ENCODE results near the gene ANKRD12. TPM values are rescaled to one million over a fixed set of nuclear protein-coding genes. Genes with fewer than 3 reads are reported as not detected.

ANKRD12 gene
- total RNA-seq, 4 donors from 2014 or later = 39.9 to 172 (median 58.9) TPM

DNA sequence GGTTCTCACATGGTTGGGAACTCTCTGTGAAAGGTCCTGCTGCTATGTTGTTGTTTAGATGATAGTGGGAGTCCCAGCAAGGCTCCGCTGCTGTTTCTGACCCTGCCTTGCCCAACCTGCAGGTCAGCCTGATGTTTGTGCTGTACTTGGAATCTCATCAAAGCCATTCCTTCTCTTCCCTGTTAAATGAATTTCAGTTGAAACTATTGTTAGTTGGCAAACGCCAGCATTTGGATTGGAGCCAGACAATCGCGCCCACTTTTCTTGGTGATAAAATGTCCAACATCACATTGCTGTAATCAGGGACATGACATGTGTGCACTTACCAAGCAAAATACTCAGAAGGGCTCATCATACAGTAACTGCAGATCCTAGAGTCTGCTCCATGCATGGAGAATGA lies 185.2 kb downstream of the ANKRD12 start:
- Histone ChIP-seq H3K4me1 (no peaks in the 10 kb centered on the region), H3K4me3 (no peak overlapping the region), H3K9me3 (no peaks in the 10 kb centered on the region), H3K36me3 (no peaks in the 10 kb centered on the region), H3K27ac (no peak overlapping the region), H3K27me3 (no peaks in the 10 kb centered on the region)
- TF ChIP-seq POLR2A (IDR thresholded peaks at IDR 0.05) = no peak
- TF ChIP-seq, protein P1, sequence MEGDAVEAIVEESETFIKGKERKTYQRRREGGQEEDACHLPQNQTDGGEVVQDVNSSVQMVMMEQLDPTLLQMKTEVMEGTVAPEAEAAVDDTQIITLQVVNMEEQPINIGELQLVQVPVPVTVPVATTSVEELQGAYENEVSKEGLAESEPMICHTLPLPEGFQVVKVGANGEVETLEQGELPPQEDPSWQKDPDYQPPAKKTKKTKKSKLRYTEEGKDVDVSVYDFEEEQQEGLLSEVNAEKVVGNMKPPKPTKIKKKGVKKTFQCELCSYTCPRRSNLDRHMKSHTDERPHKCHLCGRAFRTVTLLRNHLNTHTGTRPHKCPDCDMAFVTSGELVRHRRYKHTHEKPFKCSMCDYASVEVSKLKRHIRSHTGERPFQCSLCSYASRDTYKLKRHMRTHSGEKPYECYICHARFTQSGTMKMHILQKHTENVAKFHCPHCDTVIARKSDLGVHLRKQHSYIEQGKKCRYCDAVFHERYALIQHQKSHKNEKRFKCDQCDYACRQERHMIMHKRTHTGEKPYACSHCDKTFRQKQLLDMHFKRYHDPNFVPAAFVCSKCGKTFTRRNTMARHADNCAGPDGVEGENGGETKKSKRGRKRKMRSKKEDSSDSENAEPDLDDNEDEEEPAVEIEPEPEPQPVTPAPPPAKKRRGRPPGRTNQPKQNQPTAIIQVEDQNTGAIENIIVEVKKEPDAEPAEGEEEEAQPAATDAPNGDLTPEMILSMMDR (IDR thresholded peaks at IDR 0.05) = no peak
- no peak for DNase-seq

DNA sequence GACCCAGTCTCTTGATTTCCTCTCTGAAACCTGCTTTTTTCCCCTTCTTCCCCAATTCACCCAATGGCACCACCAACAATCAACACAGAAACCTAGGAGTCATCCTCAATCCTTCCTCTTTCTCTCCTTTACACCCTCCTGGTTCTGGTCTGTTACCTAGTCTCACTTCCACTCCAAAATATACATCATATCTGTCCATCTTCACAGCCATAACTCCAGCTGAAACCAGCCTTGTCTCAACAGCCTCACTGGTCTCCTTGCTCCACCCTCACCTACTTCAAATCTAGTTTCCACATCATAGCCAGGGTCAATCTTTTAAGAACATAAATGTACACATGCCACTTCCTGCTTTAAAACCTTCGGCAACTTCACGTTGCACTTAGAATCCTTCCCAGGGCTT lies 186.2 kb downstream of the ANKRD12 start:
- Histone ChIP-seq H3K4me1 (no peaks in the 10 kb centered on the region), H3K9me3 (no peaks in the 10 kb centered on the region), H3K27ac (no peak overlapping the region), H3K36me3 (no peaks in the 10 kb centered on the region), H3K27me3 (no peaks in the 10 kb centered on the region), H3K4me3 (no peak overlapping the region)
- TF ChIP-seq POLR2A (IDR thresholded peaks at IDR 0.05) = no peak
- TF ChIP-seq, protein P1 (IDR thresholded peaks at IDR 0.05) = no peak
- no peak for DNase-seq

DNA sequence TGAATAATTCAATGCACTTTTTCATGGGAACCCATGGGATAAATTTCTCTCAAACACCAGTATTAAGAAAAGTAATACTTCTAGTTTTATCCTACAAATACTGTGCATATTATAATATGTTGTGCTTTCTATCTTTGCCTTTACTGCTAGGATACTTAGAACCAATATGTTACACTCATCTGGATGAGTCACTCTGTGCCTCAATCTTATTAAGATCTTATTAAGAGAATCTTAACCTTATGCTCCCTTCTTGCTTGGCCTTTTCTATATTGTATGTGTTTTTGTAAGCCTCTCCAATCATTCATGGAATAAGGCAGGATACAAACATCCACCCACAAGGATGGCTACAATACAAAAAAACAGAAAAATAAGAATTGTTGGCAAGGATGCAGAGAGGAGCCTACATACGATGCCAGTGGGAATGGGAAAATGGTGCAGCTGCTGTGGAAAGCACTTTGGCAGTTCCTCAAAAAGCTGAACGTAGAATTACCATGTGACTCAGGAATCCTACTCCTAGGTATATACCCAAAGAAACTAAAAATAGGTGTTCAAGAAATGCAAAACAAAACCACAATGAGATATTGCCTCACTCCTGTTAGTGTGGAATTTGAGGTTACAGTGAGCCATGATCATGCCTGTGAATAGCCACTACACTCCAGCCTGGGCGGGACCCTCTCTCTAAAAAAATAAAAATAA lies 187.3 kb downstream of the ANKRD12 start:
- H3K36me3 ChIP-seq = no peaks in the 10 kb centered on the region
- no peak for TF ChIP-seq POLR2A (IDR thresholded peaks at IDR 0.05)
- TF ChIP-seq, protein P1 (IDR thresholded peaks at IDR 0.05) = no peak
- H3K27me3 ChIP-seq = no peaks in the 10 kb centered on the region
- no peaks in the 10 kb centered on the region for H3K9me3 ChIP-seq
- no peaks in the 10 kb centered on the region for H3K4me1 ChIP-seq
- H3K27ac ChIP-seq = no peak overlapping the region
- no peak overlapping the region for H3K4me3 ChIP-seq
- DNase-seq = no peak

DNA sequence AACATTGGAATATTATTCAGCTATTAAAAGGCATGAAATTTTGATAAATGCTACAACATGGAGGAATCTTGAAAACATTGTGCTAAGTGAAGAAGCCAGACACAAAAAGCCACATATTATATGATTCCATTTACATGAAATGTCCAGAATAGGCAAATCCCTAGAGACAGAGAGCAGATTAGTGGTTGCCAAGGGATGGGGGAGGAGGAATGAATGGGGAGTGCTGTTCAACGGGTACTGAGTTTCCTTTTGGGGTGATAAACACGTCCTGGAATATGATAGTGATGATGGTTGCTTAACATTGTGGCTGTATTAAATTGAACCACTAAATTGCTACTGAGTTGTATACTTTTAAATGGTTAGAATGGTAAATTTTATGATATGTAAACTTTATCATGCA lies 189.1 kb downstream of the ANKRD12 start:
- Histone ChIP-seq H3K4me1 (no peaks in the 10 kb centered on the region), H3K36me3 (no peaks in the 10 kb centered on the region), H3K27me3 (no peaks in the 10 kb centered on the region), H3K9me3 (no peaks in the 10 kb centered on the region), H3K27ac (no peak overlapping the region), H3K4me3 (no peak overlapping the region)
- no peak for DNase-seq
- TF ChIP-seq, protein P1 (IDR thresholded peaks at IDR 0.05) = no peak
- no peak for TF ChIP-seq POLR2A (IDR thresholded peaks at IDR 0.05)

DNA sequence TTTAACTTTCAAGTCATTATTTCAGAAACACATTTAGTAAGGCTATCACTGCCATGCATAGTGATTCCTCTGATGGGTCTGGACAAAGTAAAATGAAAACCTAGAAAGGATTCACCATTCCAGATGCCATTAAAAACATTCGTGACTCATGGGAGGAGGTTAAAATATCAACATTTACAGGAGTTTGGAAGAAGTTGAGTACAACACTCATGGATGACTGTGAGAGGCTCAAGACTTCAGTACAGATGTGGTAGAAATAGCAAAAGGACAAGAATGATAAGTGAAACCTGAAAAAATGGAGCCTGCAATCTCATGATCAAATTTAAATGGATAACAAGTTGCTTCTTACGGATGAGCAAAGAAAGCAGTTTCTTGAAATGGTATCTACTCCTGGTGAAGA lies 192.2 kb downstream of the ANKRD12 start:
- no peak overlapping the region for H3K4me3 ChIP-seq
- H3K27me3 ChIP-seq = no peaks in the 10 kb centered on the region
- H3K36me3 ChIP-seq = no peaks in the 10 kb centered on the region
- H3K4me1 ChIP-seq = peaks cover 0 to 5% (median 0%) of the 10 kb centered on the region in 4 donors
- no peaks in the 10 kb centered on the region for H3K9me3 ChIP-seq
- no peak for DNase-seq
- H3K27ac ChIP-seq = no peak overlapping the region
- TF ChIP-seq, protein P1 (IDR thresholded peaks at IDR 0.05) = no peak
- no peak for TF ChIP-seq POLR2A (IDR thresholded peaks at IDR 0.05)

All from Peyer's patch (tissue), 4 donors.